Endothelial cell of umbilical vein (primary cell): ENCODE data around the gene CCDC7.
"Not testable (repeated sequence)": the region's sequence is repeated elsewhere in the genome, so short reads cannot be mapped to it uniquely, and the experiment has no call there.

Experiments
- CTCF ChIP-seq, 2 donors: IDR thresholded peaks; 1 replicate in 1 of 2; 2 replicates in 1 of 2; pipeline ENCODE4 v1.5.1; 2011; ENCODE audit warnings: low read length in 2 of 2, mild to moderate bottlenecking in 2 of 2, moderate library complexity in 2 of 2, control low read depth in 1 of 2, inconsistent platforms in 1 of 2, low read depth in 1 of 2; ENCODE audit not compliant: insufficient read depth in 1 of 2; ENCODE audit errors: extremely low read depth in 1 of 2
- EZH2 ChIP-seq: IDR thresholded peaks from 2 replicates; pipeline ENCODE4 v1.6.1; 2012; ENCODE audit warnings: borderline replicate concordance, low read depth, mild to moderate bottlenecking, moderate library complexity, low read length, inconsistent platforms; ENCODE audit not compliant: severe bottlenecking
- GATA2 ChIP-seq: IDR thresholded peaks from 2 replicates; pipeline ENCODE4 v1.7.0; 2011; ENCODE audit warnings: low read depth, mild to moderate bottlenecking, moderate library complexity, mixed read lengths, low read length; ENCODE audit not compliant: insufficient read length, insufficient read depth
- POLR2A ChIP-seq: IDR thresholded peaks from 2 replicates; pipeline ENCODE4 v1.6.1; 2012; ENCODE audit warnings: low read depth, mild to moderate bottlenecking, control low read depth, low read length
- POLR2AphosphoS5 ChIP-seq: IDR thresholded peaks from 2 replicates; pipeline ENCODE4 v1.6.1; 2012; ENCODE audit warnings: low read depth, mild to moderate bottlenecking, control low read depth, low read length, moderate library complexity; ENCODE audit not compliant: insufficient read depth

GRCh38 chr10:32657430-32657829 lies 211.5 kb downstream of the CCDC7 start:
- not testable (repeated sequence) for TF ChIP-seq CTCF (IDR thresholded peaks at IDR 0.05; ENCODE audit: extremely low read depth in 1 of 2, insufficient read depth in 1 of 2, low read depth in 1 of 2, low read length in 2 of 2); GATA2; EZH2; POLR2A; POLR2AphosphoS5
